MCF 10A (cell line): ENCODE results near the gene LZTS2. TPM values are rescaled to one million over a fixed set of nuclear protein-coding genes. Genes with fewer than 3 reads are reported as not detected.

Experiments
- BruUV-seq: library from RNA; stranded (reverse); fragments of 400-500 nt; replicated peaks from 2 replicates; lab custom pipeline; 2021; lab: Mats Ljungman, UMichigan
- CTCF ChIA-PET: fragments of 300-600 bp; sonication (Branson Sonifier 250); formaldehyde crosslinking; extraction: SDS; loops from one replicate; lab custom pipeline; 2021; ENCODE audit warnings: antibody characterized with exemption, inconsistent platforms; lab: Yijun Ruan, JAX
- POLR2A ChIA-PET: fragments of 300-600, 350-650 bp; sonication (Branson Sonifier 250); formaldehyde crosslinking; extraction: SDS; loops from one replicate; lab custom pipeline; 2020; ENCODE audit warnings: antibody characterized with exemption, inconsistent platforms; lab: Yijun Ruan, JAX
- DNase-seq: peaks from one replicate; pipeline ENCODE4 v3.0.0-alpha.2; 2018; ENCODE audit not compliant: unreplicated experiment
- H3K27ac Mint-ChIP-seq: one replicate; pipeline ENCODE4 v1.8.0; 2022; ENCODE audit warnings: mild to moderate bottlenecking, low read depth, mixed read lengths; ENCODE audit not compliant: unreplicated experiment
- H3K27me3 Mint-ChIP-seq: one replicate; pipeline ENCODE4 v1.8.0; 2022; ENCODE audit warnings: mixed read lengths; ENCODE audit not compliant: insufficient read depth, unreplicated experiment
- H3K36me3 Mint-ChIP-seq: one replicate; pipeline ENCODE4 v1.8.0; 2022; ENCODE audit warnings: mild to moderate bottlenecking, moderate library complexity, mixed read lengths; ENCODE audit not compliant: insufficient read depth, unreplicated experiment
- H3K4me1 Mint-ChIP-seq: one replicate; pipeline ENCODE4 v1.8.0; 2022; ENCODE audit warnings: mixed read lengths; ENCODE audit not compliant: insufficient read depth, unreplicated experiment
- H3K4me3 Mint-ChIP-seq: one replicate; pipeline ENCODE4 v1.8.0; 2022; ENCODE audit warnings: mild to moderate bottlenecking, moderate library complexity, mixed read lengths; ENCODE audit not compliant: unreplicated experiment
- H3K9me3 Mint-ChIP-seq: one replicate; pipeline ENCODE4 v1.8.0; 2022; ENCODE audit warnings: mixed read lengths; ENCODE audit not compliant: unreplicated experiment
- intact Hi-C: fragments of 100-400 bp; cut with micrococcal nuclease; formaldehyde crosslinking; loops from 2 replicates; pipeline ENCODE4 v1.14.1; 2022
- total RNA-seq: library from RNA; stranded (reverse); gene quantifications from 2 replicates; pipeline ENCODE4 v1.2.3, GENCODE V29; 2022
- TF ChIP-seq, protein P1 (sequence below): fragments of 200-600 bp; IDR thresholded peaks from one replicate; pipeline ENCODE4 v1.8.0; 2022; ENCODE audit warnings: antibody characterized with exemption, mild to moderate bottlenecking; ENCODE audit not compliant: unreplicated experiment

The LZTS2 gene
- total RNA-seq, 1 experiment from 2014 or later: 15.2 TPM

DNA sequence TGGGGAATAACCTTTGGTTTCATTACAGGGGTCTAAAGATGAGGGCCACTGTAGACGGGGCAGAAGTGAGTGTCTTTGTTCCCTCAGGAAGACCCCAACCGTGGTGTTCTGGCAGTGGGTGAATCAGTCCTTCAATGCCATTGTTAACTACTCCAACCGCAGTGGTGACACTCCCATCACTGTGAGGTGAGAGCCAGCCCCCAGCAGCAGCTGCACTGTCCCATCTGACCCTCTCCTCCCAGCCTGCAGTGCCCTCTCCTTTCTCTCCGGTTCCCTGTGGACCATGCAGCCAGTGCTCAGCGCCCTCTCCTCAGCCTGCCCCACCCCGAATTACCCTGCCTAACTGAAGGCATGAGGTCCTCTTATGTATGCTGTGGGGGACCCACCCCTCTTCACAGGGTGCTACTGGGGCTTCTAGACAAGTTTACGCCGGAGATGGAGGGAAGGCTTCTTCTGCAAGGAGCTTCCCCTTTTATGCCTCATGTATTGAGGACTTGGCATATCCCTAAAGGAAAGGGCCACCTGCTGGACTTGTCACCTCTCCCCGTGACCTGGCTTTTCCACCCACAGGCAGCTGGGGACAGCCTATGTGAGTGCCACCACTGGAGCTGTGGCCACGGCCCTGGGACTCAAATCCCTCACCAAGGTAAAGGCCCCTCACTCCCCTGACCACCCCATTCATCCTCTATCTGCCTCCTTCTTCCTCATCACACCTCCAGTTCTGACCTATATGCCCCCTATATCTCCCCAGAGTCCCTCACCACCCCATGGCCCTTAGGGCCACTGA lies 36.5 kb downstream of the LZTS2 start:
- intact Hi-C loops: no loop called here
- ChIA-PET CTCF (interaction anchor here (0.6 to 13.2 kb wide), 3 partner anchors 9 to 43 kb away, joined by 3 to 234 read pairs (median 3); partner anchors contain the start of gene KAZALD1), POLR2A (interaction anchor here (0.6 kb wide), 1 partner anchor 1092 kb away, joined by 3 read pairs; no protein-coding TSS in a partner anchor)
- TF ChIP-seq, protein P1, sequence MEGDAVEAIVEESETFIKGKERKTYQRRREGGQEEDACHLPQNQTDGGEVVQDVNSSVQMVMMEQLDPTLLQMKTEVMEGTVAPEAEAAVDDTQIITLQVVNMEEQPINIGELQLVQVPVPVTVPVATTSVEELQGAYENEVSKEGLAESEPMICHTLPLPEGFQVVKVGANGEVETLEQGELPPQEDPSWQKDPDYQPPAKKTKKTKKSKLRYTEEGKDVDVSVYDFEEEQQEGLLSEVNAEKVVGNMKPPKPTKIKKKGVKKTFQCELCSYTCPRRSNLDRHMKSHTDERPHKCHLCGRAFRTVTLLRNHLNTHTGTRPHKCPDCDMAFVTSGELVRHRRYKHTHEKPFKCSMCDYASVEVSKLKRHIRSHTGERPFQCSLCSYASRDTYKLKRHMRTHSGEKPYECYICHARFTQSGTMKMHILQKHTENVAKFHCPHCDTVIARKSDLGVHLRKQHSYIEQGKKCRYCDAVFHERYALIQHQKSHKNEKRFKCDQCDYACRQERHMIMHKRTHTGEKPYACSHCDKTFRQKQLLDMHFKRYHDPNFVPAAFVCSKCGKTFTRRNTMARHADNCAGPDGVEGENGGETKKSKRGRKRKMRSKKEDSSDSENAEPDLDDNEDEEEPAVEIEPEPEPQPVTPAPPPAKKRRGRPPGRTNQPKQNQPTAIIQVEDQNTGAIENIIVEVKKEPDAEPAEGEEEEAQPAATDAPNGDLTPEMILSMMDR: no peak
- peaks cover 31% of the 10 kb centered on the region for H3K36me3 Mint-ChIP-seq
- BruUV-seq: no TSS peak
- no peaks in the 10 kb centered on the region for H3K27me3 Mint-ChIP-seq
- H3K4me3 Mint-ChIP-seq: no peak overlapping the region
- DNase-seq: no peak
- H3K4me1 Mint-ChIP-seq: peaks cover 22% of the 10 kb centered on the region
- no peak overlapping the region for H3K27ac Mint-ChIP-seq
- no peaks in the 10 kb centered on the region for H3K9me3 Mint-ChIP-seq

DNA sequence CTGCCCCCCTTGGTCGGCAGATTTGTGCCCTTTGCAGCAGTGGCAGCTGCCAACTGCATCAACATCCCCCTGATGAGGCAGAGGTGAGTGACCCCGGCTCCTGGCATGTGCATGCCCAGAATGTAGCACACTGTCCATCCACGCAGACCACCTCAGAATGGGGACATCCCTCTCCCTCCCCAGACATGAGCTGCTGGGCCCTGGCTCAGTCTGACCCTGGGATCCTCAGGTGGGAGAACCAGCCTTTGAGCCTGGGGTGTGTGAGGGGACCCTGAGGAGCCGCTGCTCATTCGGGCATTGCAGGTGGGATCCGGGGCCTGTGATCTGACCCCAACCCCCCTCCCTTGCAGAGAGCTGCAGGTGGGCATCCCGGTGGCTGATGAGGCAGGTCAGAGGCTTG lies 37.1 kb downstream of the LZTS2 start:
- Mint-ChIP-seq H3K27ac (no peak overlapping the region), H3K4me1 (peaks cover 25% of the 10 kb centered on the region), H3K4me3 (no peak overlapping the region), H3K27me3 (no peaks in the 10 kb centered on the region), H3K9me3 (no peaks in the 10 kb centered on the region), H3K36me3 (peaks cover 34% of the 10 kb centered on the region)
- ChIA-PET CTCF (interaction anchor here (13.2 kb wide), 1 partner anchor 19 kb away, joined by 234 read pairs; the partner anchor contains the start of gene KAZALD1), POLR2A (no interaction called here)
- no TSS peak for BruUV-seq
- no peak for DNase-seq
- TF ChIP-seq, protein P1: no peak
- intact Hi-C loops: no loop called here

DNA sequence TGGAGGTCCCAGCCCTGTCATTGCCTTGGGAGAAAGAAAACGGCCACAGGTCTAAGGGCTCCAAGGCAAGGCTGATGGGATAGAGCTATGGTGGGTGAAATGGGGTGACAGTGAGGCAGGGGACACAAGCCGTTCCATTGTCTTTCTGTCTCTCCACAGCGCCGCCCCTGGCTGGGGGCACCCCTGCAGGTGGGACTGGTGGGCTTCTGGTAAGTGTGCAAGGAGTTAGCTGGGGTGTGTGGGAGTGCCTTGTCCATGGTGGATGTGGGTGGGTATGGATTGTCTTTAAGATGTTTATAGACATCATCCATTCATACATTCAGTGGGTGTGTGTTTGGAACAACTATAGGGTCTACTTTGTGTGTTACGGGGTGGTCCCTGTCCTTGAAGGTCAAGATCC lies 38.9 kb downstream of the LZTS2 start:
- H3K27me3 Mint-ChIP-seq: no peaks in the 10 kb centered on the region
- ChIA-PET CTCF (interaction anchor here (0.7 to 13.2 kb wide), 5 partner anchors 9 to 57 kb away, joined by 3 to 234 read pairs (median 3); partner anchors contain the start of gene KAZALD1), POLR2A (interaction anchor here (0.7 to 1.0 kb wide), 2 partner anchors 31 to 84 kb away, joined by 3 read pairs; no protein-coding TSS in a partner anchor)
- H3K9me3 Mint-ChIP-seq: no peaks in the 10 kb centered on the region
- intact Hi-C loops: no loop called here
- BruUV-seq: no TSS peak
- no peak overlapping the region for H3K4me3 Mint-ChIP-seq
- H3K36me3 Mint-ChIP-seq: peaks cover 34% of the 10 kb centered on the region
- TF ChIP-seq, protein P1: no peak
- H3K4me1 Mint-ChIP-seq: peaks cover 28% of the 10 kb centered on the region
- no peak overlapping the region for H3K27ac Mint-ChIP-seq
- DNase-seq: no peak

DNA sequence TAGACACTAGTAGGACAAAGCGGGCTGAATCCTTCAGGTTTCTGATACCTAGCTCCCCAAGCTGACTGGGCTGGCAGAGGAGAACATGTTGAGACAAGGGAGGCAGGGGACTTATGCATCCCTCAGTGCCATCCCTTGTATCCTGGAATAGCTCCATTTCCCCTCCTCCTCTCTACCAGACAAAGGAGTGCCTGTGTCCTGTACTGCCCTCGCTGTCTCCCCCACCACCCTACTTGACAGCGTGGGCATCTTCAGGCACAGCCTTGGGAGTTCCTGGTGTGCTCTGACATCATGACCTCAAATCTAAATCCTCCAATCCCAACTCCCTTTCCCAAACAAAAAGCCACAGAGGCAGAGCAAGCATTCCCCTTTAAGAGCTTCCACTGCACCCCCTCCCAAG lies 40.5 kb downstream of the LZTS2 start:
- Mint-ChIP-seq H3K4me3 (no peak overlapping the region), H3K27me3 (no peaks in the 10 kb centered on the region)
- TF ChIP-seq, protein P1: no peak

More for the DNA sequence above, 40.5 kb downstream of the LZTS2 start:
- Mint-ChIP-seq H3K9me3 (no peaks in the 10 kb centered on the region), H3K27ac (no peak overlapping the region), H3K4me1 (peaks cover 29% of the 10 kb centered on the region), H3K36me3 (peaks cover 31% of the 10 kb centered on the region)
- CTCF ChIA-PET: interaction anchor here (0.6 to 13.2 kb wide), 10 partner anchors 11 to 229 kb away, joined by 3 to 234 read pairs (median 4); partner anchors contain the start of gene KAZALD1
- POLR2A ChIA-PET: interaction anchor here (4.1 to 5.4 kb wide), 3 partner anchors 8 to 42 kb away, joined by 24 to 82 read pairs (median 55); partner anchors contain the start of genes LZTS2, PDZD7 and SFXN3
- no peak for DNase-seq
- no TSS peak for BruUV-seq
- intact Hi-C loops: no loop called here
